GM12878 (cell line): Measurements from ENCODE around the gene OOEP.

Experiments
- CREB1 ChIP-seq: IDR thresholded peaks from 2 replicates; pipeline ENCODE4 v1.6.1; 2012; ENCODE audit warnings: low read depth, mild to moderate bottlenecking, inconsistent platforms
- CTCF ChIP-seq, 3 experiments: IDR thresholded peaks in 2 of 3; conservative IDR thresholded peaks in 1 of 3; 2 replicates each; pipeline ENCODE4 v1.5.1; 2011; ENCODE audit warnings: low read depth in 3 of 3, low read length in 3 of 3, mild to moderate bottlenecking in 3 of 3, control low read depth in 2 of 3, moderate library complexity in 2 of 3, inconsistent platforms in 1 of 3, mixed read lengths in 1 of 3; ENCODE audit not compliant: control insufficient read depth in 2 of 3, insufficient read depth in 1 of 3; ENCODE audit errors: extremely low read depth in 1 of 3
- LARP7 ChIP-seq: fragments of 450-650 bp; IDR thresholded peaks from 2 replicates; pipeline ENCODE4 v1.6.1; 2017; ENCODE audit warnings: mild to moderate bottlenecking
- MEF2A ChIP-seq: IDR thresholded peaks from 2 replicates; pipeline ENCODE4 v1.6.1; 2011; ENCODE audit warnings: low read depth, mild to moderate bottlenecking, low read length, moderate library complexity; ENCODE audit not compliant: insufficient read depth
- RB1 ChIP-seq: fragments of 450-650 bp; formaldehyde crosslinking; IDR thresholded peaks from 2 replicates; pipeline ENCODE4 v1.6.1; 2017; ENCODE audit warnings: mild to moderate bottlenecking, borderline replicate concordance
- SIN3A ChIP-seq: IDR thresholded peaks from 2 replicates; pipeline ENCODE4 v1.6.1; 2012; ENCODE audit warnings: low read depth, low read length, improper control_type of control experiment
- SUZ12 ChIP-seq: fragments of 200-600 bp; sonication (generic); IDR thresholded peaks from one replicate; pipeline ENCODE4 v1.6.1; 2018; ENCODE audit warnings: antibody characterized with exemption, mild to moderate bottlenecking; ENCODE audit not compliant: unreplicated experiment
- USF2 ChIP-seq: IDR thresholded peaks from 2 replicates; pipeline ENCODE4 v1.6.1; 2011; ENCODE audit warnings: low read depth, low read length, improper control_type of control experiment, borderline replicate concordance

- TF ChIP-seq USF2 (no peak), SUZ12 (no peak), SIN3A (no peak), LARP7 (no peak), MEF2A (no peak), CREB1 (no peak), RB1 (no peak), CTCF (IDR thresholded peaks at IDR 0.05 in 2 of 3, conservative IDR thresholded peaks at IDR 0.05 in 1 of 3; ENCODE audit: control insufficient read depth in 2 of 3, extremely low read depth in 1 of 3, insufficient read depth in 1 of 3, low read depth in 3 of 3, low read length in 3 of 3) (no peak)
Measured at GRCh38 chr6:73389854-73390253, 20.2 kb upstream of the OOEP start.
